Occipital lobe (tissue), 2 donors: ENCODE data around the gene GOLGA2. TPM values are rescaled to one million over a fixed set of nuclear protein-coding genes. Genes with fewer than 3 reads are reported as not detected.
A peak's percentile ranks its signal among the peaks of the same experiment; 100 is the strongest.

Experiments
- DNase-seq: peaks from one replicate; lab custom pipeline; 2025; lab: John Stamatoyannopoulos, UW
- total RNA-seq: library from RNA; depleted of rRNA; stranded (reverse); fragments of >200 nt; gene quantifications from one replicate; pipeline ENCODE4 v1.2.3, GENCODE V29; 2014

GOLGA2 gene, protein sequence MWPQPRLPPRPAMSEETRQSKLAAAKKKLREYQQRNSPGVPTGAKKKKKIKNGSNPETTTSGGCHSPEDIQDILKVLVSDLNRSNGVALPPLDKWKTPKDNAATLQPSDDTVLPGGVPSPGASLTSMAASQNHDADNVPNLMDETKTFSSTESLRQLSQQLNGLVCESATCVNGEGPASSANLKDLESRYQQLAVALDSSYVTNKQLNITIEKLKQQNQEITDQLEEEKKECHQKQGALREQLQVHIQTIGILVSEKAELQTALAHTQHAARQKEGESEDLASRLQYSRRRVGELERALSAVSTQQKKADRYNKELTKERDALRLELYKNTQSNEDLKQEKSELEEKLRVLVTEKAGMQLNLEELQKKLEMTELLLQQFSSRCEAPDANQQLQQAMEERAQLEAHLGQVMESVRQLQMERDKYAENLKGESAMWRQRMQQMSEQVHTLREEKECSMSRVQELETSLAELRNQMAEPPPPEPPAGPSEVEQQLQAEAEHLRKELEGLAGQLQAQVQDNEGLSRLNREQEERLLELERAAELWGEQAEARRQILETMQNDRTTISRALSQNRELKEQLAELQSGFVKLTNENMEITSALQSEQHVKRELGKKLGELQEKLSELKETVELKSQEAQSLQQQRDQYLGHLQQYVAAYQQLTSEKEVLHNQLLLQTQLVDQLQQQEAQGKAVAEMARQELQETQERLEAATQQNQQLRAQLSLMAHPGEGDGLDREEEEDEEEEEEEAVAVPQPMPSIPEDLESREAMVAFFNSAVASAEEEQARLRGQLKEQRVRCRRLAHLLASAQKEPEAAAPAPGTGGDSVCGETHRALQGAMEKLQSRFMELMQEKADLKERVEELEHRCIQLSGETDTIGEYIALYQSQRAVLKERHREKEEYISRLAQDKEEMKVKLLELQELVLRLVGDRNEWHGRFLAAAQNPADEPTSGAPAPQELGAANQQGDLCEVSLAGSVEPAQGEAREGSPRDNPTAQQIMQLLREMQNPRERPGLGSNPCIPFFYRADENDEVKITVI
- total RNA-seq, result 45.9 TPM

DNA sequence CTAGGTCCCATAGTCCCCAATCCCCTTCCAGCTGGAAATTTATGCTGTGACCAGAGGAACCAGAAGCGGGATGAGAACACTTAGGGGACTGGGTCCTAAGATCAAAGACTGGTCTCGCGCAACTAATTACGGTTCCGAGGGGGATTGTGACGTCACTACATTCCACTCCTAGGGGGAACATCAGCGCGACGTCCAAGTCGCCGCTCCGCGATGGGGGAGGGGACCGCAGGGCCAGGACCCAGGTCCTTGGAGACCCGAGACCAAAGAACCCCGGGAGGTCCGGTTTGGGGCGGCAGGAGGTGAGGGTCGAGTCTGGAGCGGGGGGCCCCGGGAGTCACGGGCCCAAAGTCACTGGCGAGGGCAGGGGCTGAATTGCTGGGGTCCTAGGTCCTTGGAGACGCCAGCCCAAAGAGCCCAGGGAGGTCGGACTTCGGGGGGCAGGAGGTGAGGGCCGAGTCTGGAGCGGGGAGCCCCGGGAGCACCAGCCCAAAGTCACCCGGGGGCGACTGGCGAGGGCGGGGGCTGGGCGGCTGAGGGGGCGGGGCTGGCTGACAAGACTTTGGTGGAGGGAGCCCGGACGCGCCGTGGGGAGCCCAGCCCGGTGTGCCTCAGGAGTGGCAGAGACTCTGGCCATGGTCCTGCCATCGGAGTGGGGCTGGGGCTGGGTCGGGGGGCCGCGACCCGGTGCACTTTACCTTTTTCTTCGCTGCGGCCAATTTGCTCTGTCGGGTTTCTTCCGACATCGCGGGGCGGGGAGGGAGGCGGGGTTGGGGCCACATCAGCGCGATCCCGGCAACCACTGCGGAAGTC lies at the start of gene GOLGA2:
Gene GOLGA2, minus strand, starts transcription at position 810 of the 810 bp plus-strand sequence. Its CDS starts 31 bp downstream, at position 779.
- no peak for DNase-seq

DNA sequence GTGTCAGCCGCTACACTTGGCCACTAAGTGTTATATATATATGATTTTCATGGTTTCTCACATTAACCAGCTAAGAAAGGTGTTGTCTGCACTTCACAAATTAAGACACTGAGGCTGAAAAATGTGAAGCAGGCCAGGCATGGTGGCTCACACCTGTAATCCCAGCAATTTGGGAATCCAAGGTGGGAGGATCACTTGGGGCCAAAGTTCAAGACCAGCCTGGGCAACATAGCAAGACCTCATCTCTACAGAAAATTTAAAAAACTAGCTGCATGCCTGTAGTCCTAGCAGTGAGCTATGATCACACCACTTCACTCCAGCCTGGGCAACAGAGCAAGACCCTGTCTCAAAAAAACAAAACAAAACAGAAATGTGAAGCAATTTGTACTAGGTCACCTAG lies 48.6 kb upstream of the GOLGA2 start:
- DNase-seq, result no peak

DNA sequence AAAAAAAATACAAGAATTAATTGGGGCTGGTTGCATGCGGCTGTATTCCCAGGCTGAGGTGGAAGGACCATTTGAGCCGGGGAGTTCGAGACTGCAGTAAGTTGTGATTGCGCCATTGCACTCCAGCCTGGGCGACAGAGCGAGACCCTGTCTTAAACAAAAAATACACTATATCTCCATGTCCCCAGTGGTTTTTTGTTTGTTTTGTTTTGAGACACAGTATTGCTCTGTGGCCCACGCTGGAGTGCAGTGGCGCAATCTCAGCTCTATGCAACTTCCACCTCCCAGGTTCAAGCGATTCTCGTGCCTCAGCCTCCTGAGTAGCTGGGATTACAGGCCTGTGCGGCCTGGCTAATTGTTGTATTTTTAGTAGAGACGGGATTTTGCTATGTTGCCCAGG lies 48.0 kb upstream of the GOLGA2 start:
- DNase-seq, result no peak

DNA sequence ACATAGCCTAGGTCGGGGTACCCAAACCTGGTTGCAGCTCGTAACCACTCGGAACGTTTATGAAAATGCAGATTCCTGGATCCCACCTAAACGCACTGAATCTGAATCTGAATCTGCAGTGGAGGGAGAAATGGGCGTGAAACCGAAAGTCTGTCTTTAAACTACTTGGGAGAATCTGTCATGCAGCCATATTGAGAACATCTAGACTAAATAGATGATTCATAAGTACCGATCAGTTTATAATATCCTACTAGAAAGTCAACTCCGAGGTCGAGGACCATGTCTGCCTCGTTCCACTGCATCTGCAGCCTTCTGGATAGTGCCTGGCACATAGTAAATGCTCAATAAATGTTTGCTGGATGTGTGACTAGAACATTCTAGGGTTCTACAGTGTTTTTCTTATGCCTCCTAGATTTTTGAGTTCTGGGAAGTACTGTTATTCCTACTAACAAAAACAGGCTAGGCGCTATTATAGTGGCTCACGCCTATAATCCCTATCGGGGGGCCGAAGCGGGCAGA lies 47.5 kb upstream of the GOLGA2 start:
- DNase-seq, result no peak

DNA sequence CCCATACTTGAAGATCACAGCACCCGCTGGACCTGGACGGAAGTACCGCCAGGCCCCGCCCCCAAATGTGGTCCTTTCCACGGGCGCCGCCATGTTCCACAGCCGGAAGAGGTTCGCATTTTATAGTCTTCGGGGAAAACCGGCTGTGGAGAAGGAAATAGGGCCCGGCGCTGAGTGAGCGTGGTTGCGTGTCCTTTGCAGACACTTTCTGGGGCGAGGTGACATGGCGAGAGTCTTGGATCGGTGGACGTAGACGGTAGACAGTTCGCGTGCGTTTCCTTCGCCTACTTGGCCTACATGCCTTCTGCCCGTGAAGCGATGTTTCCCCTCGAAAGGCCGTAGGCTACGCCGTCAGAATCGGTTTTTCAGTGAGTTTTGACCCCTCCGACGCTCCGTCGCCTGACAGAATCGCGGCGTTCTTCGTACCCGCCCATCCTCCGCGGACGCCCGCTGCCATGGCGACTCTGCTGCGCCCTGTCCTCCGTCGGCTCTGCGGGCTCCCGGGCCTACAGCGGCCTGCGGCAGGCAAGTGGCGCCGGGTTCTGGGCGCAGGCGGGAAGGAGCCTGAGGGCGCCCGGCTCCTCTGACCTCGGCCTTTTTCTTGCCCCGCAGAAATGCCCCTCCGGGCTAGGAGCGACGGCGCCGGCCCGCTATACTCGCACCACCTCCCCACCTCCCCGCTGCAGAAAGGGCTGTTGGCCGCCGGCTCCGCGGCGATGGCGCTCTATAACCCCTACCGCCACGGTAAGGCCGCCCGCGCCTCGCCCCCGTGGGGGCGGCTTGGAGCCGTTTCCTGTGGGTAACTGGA lies 46.8 kb upstream of the GOLGA2 start, which contains the start of the genes COQ4 and TRUB2:
Gene COQ4, plus strand, starts transcription at position 436 of the 808 bp plus-strand sequence. Its CDS starts 20 bp downstream, at position 456.
Gene TRUB2, minus strand, starts transcription at position 44 of the 808 bp plus-strand sequence. Its CDS starts 39 bp downstream, at position 5.
- DNase-seq, result peak; percentile 91

DNA sequence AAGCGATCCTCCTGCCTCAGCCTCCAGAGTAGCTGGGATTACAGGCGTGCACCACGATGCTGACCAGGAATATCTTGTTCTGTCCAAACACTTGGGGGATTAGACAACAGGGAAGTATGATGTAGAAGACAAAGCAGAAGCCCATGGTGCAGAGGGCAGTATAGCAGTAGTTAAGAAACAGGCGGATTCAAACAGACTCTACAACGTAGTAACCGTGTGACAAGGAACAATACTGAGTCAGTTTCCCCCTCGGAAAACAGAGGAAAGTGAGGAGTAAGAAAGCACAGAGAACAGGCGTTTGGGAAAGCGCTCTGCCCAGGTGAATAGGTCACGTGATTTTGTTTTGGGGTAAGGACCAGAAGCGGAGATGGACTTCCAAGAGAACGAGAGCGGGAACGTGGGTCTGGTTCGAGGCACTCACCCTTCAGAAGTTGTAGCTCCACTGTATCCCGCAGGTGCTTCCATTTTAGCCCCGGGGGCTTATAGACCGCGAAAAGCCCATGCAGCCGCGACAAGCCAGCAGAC lies 46.1 kb upstream of the GOLGA2 start:
- DNase-seq, result no peak

DNA sequence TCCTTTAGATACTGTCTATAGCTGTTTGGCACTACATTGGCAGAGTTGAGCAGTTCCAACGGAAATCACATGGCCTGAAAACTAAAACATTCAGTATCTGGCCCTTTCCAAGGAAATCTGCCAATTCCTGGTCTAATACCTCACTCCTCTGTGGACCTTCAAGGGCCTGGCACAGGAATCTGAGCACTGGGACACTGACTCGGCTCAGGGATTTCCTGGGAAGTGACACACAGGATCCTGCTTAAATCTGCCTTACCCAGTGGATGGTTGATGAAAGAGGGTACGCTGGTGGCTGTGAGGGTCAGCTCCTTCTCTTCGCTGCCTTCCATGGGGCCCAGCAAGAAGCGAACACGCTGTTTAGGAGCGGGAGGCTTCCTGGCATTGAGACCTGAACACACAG lies 45.5 kb upstream of the GOLGA2 start:
- no peak for DNase-seq

DNA sequence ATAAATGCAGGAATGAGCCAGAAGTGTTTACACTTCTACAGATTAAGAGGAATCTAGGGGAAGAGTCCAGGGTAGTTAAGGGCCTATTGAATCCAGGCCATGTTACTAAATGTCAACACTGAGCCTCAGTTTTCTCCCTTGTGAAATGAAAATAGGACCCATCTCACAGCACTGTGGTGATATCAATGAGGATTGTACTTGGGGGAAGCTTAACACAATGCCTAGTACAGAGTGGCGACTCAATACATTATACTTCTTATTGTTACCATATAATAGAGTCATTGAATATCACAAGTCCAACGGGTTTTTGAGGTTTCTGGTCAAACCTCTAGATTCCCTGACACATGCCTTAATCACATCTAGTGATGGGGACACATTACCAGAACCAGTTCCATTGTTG lies 41.8 kb upstream of the GOLGA2 start:
- no peak for DNase-seq

DNA sequence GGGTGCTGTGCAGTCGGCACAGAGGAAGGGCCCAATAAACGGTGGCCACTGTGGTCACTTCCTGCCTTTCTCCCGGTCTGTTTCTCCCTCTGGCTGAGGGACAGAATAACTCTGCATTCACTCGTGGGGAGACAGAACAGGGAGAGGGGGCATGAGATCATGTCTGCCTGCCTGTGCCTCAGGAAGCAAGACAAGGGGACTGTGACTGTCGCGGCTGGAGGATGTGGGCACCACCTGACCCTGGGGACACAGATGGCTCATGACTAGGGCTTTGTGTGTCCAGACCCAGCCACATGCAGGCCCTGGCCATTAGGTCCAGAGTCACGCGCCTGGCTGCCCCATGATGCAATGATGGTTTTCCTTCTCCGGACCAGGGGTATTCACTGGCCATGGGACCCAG lies 40.6 kb upstream of the GOLGA2 start:
- DNase-seq, result peak; percentile 82

DNA sequence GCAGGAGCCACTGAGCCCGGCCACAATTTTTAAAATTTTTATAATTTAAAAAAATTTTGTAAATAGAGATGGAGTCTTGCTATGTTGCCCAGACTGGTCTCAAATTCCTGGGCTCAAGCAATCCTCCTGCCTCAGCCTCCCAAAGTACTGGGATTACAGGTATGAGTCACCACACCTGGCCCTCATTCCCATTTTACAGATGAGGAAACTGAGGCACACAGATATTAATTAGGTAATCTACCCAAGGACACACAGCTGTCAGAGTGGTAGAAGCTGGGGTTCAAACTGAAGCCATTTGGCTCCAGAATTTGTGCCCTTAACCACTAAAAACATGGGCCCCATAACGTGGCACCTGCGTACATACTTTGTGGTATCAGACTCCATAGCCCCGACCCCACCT lies 38.9 kb upstream of the GOLGA2 start:
- no peak for DNase-seq

DNA sequence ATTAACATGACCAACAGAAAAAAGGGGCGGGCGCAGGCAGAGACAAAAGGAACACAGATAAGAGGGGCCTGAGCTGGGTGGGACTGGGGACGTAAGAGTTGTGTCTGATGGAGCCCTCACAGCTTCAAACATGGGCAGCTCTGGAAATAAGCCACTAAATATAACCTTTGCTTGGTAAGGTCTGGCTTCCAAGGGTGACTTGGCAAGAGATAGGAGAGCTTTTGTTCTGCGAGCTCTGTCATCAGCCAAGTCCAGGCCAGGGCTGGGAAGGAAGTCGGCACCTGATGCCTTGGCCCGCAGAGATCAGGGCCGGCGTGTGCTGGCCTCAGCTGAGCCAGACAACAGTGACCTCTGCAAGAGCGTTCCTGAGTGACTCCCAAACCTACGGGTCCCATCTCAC lies 34.7 kb upstream of the GOLGA2 start:
- DNase-seq, result no peak

DNA sequence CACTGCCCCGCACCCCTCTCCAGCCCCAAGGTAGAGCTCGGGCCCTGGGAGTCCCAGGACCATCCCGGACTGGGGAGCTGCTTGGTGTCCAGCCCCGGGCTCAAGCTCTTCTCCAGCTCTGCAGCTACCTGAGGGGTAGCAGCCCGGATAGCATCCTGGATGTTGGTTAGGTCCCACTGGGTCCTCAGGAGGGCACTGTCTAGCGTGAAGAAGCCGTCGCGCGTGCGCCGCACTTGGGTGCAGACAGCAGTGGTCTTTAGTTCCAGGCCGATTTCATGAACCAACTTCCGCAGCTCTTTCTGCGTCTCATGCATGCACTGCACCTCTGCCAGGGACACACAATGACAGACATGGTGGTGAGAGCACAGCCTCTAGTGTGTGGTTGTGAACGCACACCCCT lies 33.7 kb upstream of the GOLGA2 start:
- no peak for DNase-seq

DNA sequence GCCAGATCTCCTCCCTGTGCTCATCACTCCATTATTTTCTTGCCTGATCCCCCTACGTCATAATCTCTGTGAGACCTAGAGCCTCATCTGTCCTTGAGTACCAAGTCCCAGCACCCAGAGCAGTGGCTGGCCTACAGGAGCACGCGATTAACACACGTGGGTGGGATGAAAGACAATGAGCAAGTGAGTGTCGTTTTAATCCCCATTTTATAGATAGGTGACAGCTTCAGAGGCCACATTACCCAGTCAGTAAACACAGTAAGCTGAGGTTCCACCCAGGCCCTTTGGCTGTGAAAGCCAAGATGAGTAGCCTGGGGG lies 29.1 kb upstream of the GOLGA2 start:
- no peak for DNase-seq

DNA sequence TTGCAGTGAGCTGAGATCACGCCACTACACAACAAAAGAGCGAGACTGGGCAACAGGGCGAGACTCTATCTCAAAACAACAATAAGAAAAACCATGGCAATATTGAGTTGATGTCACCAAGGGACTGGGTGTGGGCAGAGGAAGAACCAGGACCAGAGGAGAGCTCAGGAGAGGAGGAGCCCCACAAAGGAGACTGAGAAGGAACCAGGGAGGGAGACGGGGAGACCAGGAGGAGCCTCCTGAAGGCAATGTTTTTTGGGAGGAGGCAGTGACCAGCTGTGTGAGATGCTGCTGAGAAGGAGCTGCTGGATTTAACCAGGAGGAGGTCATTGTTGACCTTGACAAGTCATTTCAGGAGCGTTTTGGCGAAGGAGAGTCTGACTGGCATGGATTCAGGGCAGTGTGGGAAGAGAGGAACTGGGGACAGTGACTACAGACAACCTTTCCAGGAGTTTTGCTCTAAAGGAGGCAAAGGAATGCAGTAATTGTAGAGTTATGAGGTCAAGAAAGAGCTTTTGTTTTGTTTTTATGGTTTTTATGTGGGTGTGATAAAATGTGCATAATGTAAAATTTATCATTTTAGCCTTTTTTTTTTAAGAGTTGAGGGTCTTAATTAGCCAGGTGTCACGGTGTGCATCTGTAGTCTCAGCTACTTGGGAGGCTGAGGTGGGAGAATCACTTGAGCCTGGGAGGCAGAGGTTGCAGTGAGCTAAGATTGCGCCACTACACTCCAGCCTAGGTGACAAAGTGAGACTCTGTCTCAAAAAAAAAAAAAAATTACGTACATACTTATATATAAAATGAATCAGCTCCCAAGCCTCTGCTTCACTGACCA lies 28.5 kb upstream of the GOLGA2 start:
- no peak for DNase-seq

DNA sequence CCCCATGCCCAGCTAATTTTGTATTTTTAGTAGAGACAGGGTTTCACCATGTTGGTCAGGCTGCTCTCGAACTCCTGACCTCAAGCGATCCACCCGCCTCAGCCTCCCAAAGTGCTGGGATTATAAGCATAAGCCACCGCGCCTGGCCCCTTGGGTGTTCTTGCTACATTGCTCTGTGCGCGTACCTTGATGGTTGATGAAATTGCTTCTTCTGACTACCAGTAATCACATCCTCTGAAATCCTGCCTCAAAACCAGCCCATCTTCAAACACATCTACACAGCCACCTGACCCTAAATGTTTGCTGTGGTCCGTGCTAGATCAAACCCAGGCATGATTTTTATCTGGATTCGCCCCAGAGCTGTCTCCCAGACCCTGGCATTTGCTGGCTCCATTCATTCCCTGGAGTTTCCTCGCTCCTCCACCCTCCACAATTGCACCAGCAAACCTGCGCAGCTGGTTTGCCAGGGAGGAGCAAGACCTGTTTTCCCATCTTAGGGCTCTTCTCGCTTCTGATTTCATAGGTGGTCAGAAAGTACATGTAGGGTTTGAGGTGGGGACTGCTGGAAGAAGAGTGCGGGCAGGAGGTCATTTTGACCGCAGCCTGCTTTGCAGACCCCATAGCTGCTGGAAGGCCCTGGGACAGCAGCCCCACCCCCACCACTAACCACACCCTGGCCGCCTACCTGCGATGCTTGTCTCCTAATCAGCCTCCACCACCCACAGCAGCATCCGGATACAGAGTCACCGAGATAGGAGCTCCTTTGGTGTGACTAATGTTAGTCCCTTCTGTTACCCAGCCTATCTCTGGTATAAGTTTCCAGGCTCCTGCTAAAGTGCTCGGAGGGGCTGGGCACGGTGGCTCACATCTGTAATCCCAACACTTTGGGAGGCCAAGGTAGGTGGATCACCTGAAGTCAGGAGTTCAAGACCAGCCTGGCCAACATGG lies 23.0 kb upstream of the GOLGA2 start:
- no peak for DNase-seq

DNA sequence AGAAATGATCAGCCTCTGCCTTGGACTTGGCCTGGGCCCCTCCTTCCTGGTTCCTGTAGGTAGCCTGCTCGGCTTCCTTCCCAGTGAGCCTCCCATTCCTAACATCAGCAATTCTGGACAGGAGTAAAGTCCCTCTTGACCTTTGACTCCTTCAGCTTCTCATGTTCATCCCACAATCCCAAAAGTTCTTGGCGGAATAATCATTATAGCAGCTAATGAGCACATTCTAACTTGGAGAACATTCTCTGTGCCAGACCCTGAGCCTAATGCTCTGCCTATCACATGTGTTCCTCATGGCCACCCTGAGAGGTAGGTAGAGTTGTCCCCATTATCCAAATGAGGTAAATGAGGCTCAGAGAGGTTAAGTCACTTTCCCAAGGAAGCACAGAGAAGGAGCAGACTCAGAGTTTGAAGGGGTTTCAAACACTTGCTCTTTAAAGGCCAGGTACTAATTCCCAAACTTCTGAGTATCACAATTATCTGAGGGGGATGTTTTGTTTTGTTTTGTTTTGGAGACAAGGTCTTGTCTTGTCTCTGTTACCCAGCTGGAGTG lies 21.5 kb upstream of the GOLGA2 start:
- no peak for DNase-seq

DNA sequence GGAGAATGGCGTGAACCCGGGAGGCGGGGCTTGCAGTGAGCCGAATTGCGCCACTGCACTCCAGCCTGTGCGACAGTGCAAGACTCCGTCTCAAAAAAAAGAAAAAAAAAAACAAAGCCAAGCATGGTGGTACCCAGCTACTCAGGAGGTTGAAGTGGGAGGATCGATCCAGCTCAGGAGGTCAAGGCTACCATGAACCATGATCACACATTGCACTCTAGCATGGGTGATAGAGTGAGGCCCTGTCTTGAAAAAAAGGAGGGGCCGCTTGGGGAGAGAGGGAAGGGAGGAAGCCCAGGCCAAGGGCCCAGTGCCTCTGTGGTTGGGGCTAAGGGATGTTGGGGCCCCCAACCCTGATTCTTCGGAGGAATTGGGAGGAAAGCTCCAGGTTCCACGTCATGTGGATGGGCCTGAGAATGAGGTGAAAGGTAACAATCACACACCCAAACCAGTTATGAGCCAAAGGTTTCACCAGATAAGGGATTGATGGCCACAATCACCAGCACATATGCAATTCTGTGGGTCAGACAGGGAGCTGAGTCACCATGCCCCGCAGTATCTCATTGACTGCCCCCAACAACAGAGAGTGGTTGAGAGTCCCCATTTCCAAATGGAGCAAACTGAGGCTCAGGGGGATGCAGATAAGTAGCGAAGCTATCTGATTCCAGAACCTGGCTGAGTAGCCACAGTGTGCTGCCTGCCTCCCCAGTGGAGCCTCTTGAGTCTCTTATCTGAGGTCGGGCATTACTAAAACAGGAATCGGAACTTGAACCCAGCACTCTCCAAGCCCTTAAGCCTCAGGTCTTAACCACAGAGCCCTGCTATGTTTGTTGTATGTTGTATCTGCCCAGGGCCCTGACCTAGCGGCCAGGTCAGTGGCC lies 20.8 kb upstream of the GOLGA2 start:
- no peak for DNase-seq
